GM13976 (cell line): ENCODE measurements around the gene RAET1E.

Experiments used
- DNase-seq: peaks from one replicate; pipeline ENCODE4 v3.0.0; 2012; ENCODE audit warnings: low spot score
- in situ Hi-C: fragments of 300-500 bp; cut with MboI; formaldehyde crosslinking; loops from one replicate; pipeline ENCODE4 v1.12.0; 2022; ENCODE audit warnings: low sequenced_read_pairs, mixed read lengths, inconsistent platforms; ENCODE audit not compliant: unreplicated experiment
- TF ChIP-seq, protein P1 (sequence below): IDR thresholded peaks from 2 replicates; pipeline ENCODE4 v1.5.1; 2012; ENCODE audit warnings: borderline replicate concordance, mild to moderate bottlenecking; ENCODE audit not compliant: insufficient read depth; ENCODE audit errors: extremely low read depth, missing control alignments, control extremely low read depth

RAET1E gene

DNA sequence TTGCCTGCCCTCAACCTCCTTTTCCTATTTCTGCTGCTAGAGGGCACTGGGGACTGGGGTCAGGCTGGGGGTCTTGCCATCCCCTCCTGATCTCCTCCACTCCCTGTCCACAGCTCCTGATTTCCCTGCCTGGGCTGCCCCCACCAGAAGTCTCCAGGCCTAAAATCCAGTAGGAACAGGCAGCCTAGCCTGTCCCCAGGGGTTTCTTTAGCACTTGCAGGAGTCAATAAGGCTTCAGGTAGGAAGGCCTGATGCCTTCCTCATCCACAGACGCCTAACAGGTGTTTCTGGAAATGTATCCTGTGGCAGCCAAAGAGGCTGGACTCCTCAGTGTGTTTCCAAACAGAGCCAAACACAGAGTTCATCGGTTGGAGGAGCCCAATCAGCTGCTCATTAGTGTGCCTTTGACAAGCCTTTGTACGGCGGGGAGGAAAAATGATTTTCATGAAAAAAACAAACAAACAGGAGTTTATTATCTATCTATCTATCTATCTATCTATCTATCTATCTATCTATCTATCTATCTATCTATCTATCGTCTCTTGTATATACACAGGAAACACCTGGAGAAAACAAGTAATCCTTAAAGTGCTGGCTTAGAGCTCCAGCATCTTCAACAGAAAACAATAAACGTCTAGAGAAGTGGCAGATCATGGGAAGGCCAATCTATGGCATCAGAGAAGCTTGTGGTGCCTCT, 3.7 kb upstream of the RAET1E start:
- in situ Hi-C loops = no loop called here
- TF ChIP-seq, protein P1, sequence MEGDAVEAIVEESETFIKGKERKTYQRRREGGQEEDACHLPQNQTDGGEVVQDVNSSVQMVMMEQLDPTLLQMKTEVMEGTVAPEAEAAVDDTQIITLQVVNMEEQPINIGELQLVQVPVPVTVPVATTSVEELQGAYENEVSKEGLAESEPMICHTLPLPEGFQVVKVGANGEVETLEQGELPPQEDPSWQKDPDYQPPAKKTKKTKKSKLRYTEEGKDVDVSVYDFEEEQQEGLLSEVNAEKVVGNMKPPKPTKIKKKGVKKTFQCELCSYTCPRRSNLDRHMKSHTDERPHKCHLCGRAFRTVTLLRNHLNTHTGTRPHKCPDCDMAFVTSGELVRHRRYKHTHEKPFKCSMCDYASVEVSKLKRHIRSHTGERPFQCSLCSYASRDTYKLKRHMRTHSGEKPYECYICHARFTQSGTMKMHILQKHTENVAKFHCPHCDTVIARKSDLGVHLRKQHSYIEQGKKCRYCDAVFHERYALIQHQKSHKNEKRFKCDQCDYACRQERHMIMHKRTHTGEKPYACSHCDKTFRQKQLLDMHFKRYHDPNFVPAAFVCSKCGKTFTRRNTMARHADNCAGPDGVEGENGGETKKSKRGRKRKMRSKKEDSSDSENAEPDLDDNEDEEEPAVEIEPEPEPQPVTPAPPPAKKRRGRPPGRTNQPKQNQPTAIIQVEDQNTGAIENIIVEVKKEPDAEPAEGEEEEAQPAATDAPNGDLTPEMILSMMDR = no peak
- no peak for DNase-seq

DNA sequence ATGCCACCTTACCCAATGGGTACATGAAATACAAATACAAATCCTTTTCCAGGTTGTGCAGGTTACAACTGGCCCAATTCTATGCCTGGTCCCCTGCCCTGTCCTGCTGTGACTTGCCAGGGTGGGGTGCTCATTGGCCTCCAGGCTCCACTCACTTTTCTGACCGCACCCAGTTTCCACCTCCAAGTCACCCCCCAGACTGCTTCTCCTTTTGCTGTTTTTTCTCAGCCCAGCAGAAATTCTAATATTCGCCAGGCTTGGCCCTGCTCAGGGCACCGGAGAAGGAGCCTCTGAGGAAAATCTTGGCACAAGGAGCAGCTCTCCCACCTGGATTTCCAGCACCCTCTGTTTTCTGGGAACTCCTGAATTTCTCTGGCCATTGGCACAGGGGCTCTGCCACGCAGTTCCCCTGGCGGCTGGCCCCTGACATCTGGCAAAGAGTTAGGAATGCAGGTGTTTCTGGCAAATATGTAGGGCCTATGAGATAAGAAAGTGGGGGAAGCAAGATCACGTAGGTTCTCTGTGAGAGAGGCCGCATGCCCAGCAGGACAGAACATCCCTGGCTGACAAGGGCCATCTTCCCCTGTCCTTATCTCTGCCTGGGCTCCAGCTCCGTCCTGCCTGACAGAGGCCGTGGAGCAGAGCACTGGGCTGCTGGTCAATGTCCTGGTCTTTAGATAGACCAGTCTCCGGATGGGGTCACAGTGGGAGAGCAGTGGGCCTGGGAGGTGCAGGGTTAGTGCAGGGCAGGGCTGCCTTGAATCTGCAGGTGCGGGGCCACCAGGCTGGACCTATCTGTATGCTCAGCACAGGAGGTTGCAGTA, 2.9 kb upstream of the RAET1E start:
- in situ Hi-C loops = no loop called here
- TF ChIP-seq, protein P1 = no peak
- DNase-seq = no peak

DNA sequence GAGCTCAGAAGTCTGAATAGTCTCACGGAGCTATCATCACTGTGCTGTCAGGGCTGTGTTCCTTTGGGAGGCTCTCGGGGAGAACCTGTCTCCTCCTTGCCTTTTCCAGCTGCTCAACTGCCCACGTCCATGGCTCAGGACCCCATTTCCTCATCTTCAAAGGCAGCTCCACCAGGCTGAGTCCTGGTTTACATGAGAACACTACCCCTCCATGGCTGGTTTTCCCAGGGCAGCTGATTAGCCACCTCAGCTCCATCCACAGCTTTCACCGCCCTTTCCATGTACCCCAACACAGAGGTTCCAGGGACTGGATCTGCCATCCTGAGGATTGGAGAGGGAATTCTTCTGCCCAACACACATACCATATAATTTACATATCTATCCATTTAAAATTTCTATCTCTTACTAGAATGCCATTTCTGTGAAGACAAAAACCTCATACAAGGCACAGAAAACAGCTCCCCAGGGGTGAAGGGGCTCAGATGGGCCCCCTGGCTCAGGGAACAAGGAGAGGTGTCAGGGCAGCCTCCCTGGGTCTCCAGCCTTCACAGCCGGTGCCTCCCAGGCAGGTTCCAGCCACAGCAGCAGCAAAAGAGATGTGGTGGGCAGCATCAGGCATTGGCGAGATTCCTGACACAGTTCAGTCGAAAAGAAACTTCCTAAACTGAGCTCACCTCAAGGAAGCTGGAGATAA, 2.2 kb upstream of the RAET1E start:
- DNase-seq = no peak
- in situ Hi-C loops = no loop called here
- TF ChIP-seq, protein P1 = no peak

DNA sequence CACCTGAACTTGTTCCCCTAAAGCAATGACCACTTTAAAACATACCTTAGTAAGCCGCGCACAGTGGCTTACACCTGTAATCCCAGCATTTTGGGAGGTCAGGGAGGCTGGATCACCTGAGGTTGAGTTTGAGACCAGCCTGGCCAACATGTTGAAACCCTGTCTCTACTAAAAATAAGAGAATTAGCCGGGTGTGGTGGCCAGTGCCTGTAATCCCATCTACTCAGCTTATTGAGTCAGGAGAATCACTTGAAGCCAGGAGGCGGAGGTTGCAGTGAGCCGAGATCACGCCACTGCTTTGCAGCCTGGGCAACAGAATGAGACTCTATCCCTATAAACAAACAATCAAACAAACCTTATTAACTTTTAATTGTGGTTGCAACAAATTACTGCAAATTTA, 1.6 kb upstream of the RAET1E start:
- DNase-seq = no peak
- TF ChIP-seq, protein P1 = no peak
- in situ Hi-C loops = no loop called here

DNA sequence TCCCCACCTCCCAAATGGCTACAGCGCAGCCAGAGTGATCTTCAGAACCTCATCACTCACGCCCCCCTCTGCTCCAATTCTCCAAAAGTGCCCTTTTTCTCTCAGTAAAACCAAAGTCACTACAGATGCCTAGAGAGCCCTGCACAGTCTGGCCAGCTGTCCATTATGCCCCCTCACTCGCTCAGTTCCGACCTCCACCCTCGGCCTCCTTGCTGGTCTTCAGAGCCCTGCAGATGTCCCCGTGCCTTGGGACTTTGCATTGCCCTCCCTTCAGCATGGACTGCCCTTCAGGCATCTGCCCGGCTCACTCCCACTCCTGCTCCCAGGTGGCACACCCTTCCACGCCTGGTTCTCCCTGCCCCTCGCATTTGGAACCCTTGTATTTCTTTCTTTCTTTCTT, 1.1 kb upstream of the RAET1E start:
- DNase-seq = no peak
- TF ChIP-seq, protein P1 = no peak
- in situ Hi-C loops = no loop called here

DNA sequence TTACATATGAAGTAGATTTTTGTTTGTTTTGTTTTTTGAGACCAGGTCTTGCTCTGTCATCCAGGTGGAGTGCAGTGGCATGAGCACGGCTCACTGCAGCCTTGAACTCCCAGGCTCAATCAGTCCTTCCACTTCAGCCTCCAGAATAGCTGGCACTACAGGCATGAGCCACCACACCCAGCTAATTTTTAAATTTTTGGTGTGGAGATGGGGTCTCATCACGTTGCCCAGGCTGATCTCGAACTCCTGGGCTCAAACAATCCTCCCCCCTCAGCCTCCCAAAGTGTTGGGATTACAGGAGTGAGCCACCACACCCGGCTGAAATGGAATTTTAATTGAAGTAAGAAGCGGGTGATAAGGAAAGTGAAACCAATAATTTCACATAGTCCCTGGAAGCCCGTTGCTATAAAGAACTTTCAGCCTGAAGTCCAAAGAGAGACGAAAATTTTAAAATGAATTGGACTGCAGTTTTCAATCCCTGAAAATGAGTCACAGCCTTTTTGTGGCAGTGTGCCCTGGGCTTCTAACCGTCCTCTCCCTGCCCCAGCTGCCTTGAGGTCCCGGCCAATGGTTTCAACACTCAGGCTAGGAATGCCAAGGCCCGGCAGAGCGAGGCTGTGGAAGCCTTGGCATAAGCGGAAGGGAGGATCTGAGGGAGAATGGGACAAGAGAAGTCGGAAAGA, 757 bp downstream of the RAET1E start:
- DNase-seq = no peak
- TF ChIP-seq, protein P1 = no peak
- in situ Hi-C loops = no loop called here
